ACHN (cell line): Measurements from ENCODE around the gene CMIP.

Experiments used
- DNase-seq: peaks from one replicate; pipeline ENCODE4 v3.0.0-alpha.2; 2015
- in situ Hi-C: cut with HindIII; loops from 2 replicates; pipeline ENCODE4 v1.10.0; 2017; ENCODE audit warnings: low sequenced_read_pairs, low pct_ligation_motif_present, low pct_unique_long_range_greater_than_20kb

CMIP gene

DNA sequence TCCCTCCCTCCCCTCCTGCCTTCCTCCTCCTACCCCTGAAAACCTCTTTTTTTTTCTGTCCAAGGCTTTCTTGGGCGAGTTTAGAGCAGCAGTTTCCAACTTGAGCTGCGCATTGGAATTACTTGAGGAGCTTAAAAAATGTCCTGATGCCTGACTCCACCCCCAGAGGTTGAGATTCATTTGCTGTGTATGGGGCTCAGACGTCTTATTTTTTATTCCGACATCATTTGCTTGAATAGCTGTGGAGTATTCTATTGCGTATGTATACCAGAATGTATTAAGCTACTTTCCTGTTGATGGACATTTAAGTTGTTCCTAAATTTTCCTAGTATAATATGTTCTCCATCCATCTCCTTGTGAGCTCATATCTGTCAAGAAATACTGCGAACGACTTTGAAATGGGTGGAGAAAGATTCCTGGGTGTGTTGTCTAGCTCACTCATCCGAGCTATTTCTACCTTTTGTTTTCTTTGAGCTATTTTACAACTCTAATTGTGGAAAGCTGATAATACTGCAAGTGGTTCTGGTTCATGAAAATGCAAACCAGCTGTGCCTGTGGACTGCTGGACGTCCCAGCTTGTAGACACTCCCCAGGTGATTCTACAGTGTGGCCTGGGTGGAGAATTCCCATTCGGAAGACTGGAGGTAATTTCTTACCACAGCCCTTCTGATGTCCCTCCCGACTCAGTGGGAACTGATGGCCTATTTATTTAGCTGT lies 40.5 kb downstream of the CMIP start:
- DNase-seq = no peak
- in situ Hi-C loops = no loop called here

DNA sequence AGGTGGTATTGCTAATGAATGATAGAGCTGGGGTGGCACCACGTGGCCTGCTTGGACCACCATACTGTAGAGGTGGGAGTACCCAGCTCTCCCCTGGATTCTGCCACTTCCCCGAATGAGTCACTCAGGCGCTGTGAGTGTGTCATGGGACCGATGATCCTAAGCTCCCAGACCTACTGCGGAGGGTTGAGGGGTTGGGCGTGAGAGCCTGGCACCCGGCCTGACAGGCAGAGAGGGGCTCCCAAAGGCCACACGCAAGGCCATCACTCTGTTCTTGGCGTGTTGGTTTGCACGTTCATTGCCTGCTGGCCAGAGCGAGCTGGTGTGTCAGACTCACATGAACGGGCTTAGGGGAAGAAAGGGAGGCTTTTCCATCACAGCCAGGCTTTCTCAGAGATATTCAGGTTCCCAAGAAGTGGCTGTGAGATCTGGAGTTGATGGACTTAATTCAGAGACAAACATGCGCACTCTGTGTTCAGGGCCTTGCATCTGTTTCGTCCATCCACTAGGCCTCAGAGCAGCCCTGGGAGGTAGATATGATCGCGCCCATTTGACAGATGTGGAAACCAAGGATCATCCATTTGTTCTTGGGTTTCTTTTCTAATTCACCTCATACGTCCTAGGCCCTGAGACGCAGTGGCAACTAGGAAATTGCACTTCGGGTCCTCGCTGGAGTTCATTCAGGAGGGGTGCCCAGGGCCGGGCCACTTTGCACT lies 41.4 kb downstream of the CMIP start:
- DNase-seq = peak; percentile 60
- in situ Hi-C loops = no loop called here

DNA sequence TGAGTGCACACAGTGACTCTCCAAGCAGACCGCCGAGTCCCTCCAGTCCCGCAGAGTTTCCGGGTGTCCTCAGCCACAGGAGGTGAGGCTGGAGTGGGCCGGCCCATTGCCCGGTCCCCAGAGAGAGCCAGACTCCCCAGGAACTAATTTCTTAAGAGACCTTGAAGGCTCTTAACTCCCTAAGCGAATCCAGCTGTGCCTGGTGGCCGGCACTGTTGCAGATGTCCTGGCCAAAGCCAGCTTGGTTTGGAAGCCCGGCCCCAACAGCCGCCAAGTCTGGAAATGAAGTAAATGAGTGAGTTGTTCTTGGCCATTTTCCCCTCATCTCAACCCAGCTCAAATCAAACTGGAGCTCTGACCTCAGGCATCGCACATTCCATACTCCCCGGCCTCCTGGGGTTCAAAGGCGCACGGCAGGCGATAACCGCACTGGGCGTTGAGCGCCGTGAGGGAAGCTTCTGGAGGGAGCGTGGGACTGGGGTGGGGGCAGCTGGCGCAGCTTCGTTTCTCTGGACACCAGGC lies 42.0 kb downstream of the CMIP start:
- DNase-seq = no peak
- in situ Hi-C loops = no loop called here

DNA sequence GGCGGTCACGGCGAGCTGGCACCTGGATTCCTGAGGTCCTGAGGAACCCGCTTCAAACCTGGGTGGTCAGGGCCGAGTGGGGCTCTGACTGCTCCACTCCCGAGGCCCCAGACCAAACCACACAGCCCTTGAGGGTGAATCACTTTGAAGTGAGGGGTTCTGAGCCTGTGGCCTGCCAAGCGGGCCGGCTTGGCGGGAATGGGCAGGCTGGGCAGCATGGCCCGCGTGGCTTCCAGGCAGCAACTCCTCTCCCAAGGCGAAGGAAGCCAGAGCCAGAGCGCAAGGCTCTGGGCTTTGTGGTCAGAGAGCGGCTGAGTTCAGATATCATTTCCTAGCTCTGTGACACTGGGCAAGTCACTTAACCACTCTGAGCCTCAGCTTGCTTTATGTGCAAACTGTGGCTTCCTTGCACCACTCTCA lies 42.7 kb downstream of the CMIP start:
- no peak for DNase-seq
- in situ Hi-C loops = no loop called here

DNA sequence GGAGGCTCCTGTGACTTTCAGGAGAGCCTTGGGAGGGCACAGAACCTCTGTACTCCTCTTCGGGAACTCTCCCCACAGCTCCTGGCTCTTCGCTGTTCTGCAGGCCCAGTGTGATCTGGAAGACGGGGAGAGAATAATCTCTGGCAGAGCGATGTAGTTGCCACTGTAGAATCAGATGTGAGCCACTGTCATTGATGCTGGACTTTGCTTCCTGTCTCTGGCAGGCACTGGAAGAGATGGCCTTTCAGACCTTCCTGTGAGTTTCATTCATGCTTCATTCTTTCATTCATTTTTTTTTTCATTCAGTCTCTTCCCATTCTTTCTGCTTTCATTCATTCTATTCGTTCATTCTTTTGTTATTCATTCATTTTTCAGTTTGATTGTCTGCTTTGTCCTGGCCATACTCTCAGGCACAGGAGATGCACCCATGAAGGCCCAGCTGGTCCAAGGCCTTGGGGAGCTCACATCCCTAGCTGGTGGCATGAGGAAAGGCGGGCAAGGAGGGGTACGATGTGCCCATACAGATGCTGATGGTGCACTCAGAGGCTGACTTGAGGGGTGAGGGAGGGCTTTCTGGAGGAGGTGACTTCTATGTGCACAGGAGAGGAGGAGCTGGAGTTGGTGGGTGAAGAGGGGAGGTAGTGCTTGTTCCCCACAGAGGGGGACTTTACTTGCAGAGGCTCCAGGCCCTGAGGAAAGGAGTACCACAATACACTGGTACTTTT lies 44.2 kb downstream of the CMIP start:
- DNase-seq = no peak
- in situ Hi-C loops = no loop called here

DNA sequence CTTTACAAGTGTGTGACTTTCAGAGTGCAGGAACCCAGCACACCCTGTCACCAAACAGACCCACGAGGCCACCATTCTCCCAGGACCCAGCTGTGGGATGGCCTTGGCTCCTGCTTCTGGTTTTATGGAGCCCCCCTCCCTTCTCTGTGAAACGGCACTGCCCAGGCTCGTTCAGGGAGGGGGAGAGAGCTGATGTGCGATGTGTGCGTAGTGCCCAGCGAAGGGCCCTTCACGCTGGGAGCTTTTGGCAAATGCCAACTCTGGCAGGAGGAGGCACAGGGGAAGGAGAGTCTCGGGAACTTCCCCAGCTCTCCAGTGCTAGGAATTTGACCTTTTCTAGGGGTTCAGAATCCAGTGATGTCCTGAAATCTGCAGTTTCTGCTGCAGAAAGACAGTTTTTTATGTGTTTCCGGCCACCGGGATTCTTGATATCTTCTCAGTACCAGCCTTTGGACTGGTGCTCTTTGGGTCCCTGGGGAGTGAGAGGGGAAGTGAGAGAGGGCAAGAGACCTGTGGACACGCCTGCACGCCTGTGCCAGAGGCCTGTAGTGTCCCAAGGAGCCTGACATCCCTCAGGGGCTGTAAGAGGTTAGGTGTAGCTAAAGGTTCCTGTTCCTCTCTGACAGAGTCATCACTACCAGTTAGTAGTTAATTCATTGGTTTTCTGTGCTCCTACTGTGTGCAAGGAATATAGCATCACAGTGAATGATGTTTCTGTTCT lies 45.1 kb downstream of the CMIP start:
- no peak for DNase-seq
- in situ Hi-C loops = no loop called here

DNA sequence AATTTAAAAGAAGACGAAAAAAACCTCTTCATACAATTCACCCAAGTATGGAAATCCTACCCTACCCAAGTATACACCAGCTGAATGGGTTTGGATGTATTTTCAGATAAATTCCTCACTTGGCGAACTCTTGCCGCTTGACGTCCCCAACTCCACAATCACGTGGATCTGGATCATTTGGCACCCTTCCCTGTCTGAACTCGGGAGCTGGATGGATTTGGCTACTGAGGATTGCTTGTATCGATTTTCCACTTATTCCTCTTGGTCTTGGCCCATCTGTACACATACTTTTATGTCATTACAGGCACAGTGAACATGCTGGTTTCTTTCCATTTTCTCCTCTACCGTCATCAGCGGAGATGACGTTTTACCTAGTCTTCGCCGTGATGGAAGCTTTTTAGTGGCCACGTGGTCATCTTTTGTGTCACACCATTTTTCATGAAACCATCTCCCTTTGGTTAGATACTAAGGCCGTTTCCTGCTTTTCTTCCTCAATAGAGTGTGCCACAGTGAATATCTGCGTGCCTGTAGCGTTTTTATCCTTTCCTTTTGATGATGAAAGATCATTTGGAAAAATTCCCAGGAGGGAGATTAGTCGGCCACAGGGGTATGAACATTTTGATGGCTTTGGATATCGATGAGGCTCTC lies 47.1 kb downstream of the CMIP start:
- in situ Hi-C loops = no loop called here
- no peak for DNase-seq

DNA sequence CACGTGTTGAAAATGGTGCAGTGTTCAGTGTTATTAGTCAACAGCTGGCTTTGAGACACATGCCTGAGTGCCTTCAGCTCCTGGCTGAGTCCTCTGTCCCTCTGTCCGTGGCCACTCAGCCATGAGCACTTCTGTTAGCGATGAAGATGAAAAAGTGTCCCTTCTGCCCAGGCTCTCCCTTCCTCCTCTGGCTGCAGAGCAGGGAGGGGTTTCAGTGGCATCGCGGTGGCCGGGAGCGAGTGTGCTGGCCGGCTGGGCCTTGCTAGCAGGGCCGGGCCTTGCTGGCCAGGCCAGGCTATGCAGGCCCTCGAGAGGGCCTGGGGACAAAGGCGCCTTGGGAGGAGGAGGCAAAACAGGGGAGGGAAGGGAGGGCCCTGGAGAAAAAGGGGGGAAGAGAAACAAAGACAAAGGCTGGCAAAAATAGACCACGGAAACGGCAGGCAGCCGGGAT lies 47.7 kb downstream of the CMIP start:
- no peak for DNase-seq
- in situ Hi-C loops = no loop called here

DNA sequence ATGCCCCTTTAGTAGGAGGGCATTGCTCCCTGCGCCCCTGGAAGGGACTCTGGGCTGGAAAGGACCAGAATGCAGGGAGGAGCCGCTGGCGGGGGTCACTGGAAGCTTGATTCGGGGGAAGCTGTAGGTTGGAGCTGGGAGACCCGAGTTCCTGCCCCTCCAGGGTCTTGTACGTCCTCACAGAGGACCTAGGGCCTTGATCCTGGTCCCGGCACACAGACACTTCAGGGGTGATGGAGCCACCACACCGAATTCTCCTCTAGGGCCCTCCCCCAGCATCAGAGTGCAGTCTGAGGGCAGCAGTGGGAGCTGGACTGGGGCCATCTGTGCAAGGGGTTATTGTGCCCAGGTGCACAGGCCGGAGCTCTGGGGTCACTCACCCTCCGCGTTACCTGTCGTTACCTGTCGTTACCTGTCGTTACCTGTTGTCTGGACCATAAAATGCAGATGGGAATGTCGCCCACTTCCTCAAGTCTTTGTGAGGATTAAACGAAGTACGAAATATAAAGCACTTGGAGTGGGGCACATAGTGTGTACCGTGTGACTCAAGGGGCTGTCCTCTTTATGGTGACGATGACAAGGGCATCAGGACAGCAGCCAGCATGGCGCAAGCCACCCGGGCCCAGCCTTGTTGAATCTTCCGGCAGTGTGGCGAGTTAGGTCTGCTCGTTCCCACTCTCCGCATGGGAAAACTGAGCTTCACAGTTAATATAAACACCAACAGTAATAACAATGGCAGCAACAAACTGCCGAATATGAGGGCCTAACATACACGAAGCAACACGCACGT lies 48.6 kb downstream of the CMIP start:
- in situ Hi-C loops = no loop called here
- DNase-seq = no peak

DNA sequence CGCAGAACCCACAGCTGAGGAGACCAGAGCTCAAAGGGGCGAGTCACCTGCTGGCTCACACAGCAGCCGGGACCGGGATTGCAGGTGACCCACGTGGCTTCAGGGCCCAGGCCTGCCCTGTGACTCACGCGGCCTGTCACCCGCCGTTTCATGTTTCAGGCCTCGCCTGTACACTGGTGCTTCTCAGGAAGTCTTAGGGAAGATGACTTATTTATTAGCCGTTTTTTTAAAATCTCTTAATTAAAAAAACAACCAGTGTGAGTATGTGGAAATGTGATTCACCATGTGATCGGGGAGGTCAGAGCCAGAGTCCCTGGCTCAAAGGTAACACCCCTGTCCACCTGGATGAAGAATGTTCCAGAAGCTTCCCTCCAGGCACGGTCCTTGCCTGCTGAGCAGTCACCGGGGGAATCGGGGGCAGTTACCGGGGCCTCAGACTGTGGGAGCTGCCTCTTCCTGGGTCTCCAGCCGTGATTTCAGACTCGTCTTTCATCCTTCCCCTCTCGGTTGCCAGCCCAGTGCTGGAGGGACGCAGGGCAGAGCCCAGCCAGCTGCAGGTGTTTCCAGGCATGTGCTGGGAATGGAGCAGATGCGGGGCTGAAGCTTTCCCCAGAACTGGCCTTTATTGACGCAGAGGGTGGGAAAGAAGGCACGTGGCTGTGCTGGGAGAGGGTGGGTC lies 49.3 kb downstream of the CMIP start:
- in situ Hi-C loops = no loop called here
- peak; percentile 72 for DNase-seq

DNA sequence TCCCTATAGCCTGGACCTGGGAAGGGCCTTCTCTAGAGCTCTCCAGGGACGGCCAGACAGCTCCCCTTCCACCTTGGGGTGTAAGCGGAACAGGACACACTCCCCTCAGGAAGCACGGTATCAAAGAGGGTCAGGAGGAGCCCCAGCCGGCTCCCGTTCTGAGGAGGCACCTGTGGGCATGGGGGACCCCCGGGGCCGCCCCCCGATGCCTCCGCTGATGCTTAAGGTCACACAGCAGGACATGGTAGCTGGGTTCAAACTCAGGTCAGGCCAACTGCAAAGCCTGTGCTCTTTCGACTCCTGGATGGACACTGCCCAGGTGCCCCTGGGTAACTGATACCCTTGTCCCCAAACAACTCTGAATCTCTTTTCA lies 49.8 kb downstream of the CMIP start:
- in situ Hi-C loops = no loop called here
- no peak for DNase-seq

DNA sequence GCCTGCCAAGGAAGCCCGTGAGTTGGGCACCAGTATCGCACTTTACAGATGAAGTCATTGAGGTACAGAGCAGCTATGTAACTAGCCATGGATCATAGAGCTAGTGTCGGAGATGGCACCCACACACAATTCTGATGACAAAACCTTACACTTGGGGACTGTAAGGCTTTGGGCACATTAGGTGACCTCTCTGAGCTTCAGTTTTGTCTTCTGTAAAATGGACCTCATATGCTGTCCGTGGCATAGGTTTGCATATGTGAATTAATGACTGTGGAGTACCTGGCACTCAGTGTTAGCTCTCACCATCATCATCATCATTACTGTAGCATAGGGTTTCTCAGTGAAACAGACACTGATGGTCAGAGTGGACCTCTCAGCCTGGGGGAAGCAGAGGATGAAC lies 50.3 kb downstream of the CMIP start:
- in situ Hi-C loops = no loop called here

DNA sequence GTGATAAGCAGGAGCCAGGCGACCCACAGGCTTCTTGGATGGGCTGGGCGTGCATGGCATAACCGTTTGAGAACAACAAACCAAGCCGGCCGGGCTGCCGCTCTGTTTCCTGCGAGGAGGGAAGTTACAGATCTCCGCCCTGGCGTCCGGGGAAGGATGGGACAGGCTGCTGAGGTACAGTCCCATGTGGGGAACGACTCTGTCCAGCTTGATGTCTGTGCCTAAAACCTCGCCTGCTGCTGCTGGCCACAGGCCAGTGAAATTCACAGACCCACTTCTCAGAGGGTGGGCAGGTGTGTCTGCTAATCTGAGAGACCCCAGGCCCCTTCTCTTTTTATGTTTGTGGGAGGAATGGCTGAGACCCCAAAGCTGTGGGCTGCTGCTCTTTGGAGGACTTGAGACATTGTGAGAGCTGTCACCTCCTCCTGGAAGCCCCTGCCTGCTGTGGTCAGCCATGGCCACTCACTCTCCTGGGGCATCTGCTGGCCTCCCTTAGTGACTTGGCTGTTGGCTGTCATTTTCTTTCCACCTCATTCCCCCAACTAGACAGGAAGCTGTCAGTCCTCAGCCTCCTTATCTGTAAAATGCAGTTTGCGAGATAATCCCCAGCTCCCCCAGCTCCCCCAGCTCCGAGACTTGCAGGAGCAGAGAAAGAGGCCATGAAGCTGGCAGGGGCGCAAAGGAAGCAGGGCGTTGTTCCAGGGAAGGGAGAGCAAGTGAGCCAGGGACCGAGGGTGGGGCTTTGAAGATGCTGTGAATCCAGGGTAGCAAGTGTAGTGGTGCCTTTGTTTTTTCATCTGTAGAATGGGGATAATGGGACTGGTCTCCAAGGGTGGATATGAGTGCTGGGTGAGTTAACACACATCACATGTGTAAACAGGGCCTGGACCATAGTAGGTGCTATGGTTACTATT lies 51.0 kb downstream of the CMIP start:
- in situ Hi-C loops = no loop called here
- DNase-seq = no peak

More for the DNA sequence above, 50.3 kb downstream of the CMIP start:
- DNase-seq = no peak

DNA sequence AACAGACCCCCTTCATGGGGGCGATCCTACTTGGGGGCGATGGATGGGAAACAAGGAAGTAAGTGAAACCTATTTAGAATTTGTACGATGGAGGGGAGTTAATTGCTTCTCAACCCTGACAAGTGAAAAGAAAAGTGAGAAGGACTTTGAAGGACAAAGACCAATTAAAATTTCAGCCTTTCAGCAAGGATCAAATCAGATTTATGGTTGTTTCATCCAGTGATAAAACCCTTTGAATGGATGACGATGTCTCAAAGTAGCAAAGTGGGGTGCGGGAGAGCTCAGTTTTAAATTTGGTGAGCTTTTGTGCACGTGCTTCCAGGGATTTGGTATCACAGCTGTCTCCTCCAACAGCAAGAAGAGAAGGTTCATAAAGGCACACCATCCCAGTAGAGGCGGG lies 51.7 kb downstream of the CMIP start:
- in situ Hi-C loops = no loop called here

DNA sequence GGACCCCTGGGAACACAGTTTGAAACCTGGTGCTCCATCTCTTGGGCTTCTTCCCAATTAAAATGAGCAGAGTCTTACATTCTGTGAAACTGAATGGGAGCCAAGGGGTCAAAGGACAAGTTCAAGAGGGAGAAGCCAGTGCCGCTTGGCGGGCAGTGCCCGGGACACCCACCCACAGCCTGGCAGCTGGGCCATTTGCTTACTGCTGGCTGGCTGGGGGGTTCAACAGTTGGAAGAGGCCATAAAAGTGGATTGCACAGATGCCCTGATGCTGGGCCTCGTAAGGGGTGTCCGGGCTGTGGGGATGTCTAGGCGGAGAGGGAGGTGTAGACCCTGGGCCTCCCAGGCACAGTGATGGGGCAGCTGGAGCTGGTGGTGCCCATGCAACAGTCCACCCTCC lies 52.1 kb downstream of the CMIP start:
- no peak for DNase-seq
- in situ Hi-C loops = no loop called here

More for the DNA sequence above, 51.7 kb downstream of the CMIP start:
- DNase-seq = no peak

DNA sequence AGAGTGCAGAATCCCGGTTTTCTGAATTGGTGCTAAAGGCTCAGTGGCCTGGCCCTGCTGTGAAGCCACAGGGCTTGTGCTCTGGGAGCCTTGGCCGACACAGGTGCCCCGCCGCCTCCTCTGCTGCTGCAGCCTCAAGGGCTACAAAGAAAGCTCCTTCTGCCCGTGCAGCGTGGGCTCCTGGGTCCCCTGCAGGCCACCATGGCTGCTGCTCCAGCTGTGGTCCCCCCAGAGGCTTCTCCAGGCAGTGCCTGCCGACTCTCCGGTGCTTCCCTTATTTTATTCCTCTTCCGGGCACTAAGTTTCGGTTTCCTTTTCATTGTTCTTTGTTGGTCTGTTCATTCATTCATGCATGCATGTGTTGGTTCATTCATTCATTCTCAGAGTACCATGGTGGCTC lies 53.1 kb downstream of the CMIP start:
- no peak for DNase-seq
- in situ Hi-C loops = no loop called here
